NCI-H2227 (cell line): Measurements from ENCODE around the gene PIK3AP1.

Experiments used
- DNase-seq: peaks from one replicate; lab custom pipeline; 2025; ENCODE audit not compliant: unreplicated experiment; lab: John Stamatoyannopoulos, UW

PIK3AP1 gene

DNA sequence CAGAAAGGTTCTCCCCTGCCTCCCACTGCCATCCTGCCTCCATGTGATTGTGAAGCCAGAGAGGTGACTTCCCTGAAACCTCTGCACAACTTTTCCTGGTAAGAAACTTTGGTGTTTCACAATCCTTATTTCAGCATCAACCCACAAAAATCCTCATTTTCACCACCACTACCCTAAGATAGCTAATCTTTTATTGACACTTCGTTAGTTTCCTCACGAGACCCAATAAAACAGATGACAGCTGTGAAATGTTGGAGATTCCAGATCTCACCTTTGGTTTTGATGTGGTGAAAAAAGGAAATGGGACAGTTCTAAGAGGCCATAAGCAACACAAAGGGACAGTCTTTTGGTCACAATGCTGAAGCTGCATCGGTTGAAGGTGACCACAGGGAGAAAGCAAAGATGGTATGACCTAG lies 73.6 kb downstream of the PIK3AP1 start:
- no peak for DNase-seq

DNA sequence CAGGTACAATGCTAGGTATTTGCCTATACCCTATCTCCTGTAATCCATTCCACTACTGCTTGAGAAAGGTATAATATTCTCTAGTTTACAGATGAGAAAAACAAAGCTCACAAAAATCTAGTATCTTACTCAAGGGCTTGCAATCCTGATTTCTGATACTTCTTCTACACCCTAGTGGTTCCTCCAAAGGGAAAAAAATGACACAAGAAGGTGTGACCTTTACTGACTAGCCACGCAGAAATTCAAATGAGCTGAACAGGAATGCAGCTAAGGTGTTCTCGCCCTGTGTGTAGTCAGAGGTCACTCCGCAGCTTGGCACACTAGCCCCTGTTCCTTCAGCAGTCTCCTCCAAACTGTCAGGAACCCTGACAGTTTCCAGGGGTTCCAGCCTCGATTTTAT lies 74.0 kb downstream of the PIK3AP1 start:
- no peak for DNase-seq

DNA sequence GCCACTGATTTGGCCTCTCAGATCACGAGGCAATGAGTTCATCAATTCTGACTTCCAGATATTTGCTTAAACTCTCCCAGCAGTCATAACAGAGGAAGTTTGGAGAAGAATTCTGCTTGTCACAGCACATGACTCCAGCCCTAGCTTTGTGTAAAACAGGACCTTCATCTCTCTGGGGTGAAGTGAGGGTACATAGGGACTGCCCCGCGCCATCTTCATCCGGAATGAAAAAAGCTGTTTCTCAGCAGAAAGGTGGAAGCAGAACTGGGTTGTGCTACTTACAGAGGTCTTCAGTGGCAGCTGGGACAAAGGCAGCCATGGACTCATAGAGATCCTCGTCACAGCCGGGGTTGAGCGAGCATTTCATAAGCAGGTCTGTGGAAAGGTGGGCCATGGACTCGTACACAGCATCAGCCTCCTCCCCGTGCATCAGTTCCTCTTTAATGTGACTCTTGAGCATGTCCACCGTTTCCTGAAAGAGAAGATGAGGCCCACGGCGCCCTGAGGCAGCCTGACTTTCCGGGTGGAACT lies 75.1 kb downstream of the PIK3AP1 start:
- DNase-seq, result no peak

DNA sequence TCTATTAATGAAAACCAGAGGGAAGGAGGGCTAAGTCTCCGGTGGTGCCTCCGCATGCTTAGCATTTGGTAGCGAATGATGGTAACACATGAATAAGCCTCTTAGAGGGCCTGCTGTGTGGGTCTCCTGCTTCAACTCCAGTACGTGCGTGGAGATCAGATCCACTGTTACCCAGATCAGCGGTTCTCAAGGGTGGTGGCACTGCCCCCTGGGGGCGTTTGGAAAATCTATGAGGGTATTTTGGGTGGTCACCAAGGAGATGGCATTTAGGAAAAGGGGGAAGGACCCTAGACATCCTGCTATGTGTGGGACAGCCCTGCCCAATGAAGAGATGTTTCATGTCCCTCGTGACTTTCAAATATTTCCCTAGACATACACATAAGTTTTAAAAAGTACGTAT lies 76.4 kb downstream of the PIK3AP1 start:
- no peak for DNase-seq

DNA sequence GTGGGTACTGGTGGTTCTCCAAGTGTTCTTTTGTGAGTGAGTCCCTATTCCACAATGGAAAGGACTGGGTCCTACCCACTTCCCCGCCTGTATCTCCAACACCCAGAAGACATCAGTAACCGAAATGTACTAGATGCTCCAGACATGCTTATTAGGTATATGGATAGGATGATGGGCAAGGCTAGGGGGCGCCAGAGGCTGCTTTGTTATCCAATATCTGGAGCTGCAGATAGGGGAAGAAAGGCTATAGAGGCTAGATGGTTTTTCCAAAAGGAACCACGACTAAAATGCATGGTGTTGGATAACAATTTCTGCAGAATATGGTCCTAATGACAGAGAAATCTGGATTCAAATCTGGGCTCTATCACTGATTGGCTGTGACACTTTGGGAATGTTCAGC lies 77.3 kb downstream of the PIK3AP1 start:
- DNase-seq, result peak; percentile 9

DNA sequence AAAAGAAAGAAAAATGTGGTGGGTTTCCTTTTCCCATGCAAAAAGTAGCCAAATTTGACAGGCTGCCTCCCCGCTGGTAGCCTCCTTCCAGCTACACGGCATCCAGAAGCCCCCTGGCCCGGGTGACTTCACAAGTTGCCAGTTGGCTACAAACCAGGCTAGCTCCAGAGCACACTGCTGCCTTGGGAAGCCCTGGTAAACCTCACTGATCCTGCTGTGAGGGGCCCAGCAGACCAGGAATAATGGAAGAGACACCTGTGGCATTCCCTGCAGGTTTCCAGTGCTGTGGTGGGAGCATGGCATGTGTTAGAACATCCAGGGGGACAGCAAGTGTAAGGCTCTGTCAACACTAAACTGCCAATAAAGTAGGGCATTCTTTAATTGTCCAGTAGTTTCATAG lies 77.8 kb downstream of the PIK3AP1 start:
- DNase-seq, result no peak

DNA sequence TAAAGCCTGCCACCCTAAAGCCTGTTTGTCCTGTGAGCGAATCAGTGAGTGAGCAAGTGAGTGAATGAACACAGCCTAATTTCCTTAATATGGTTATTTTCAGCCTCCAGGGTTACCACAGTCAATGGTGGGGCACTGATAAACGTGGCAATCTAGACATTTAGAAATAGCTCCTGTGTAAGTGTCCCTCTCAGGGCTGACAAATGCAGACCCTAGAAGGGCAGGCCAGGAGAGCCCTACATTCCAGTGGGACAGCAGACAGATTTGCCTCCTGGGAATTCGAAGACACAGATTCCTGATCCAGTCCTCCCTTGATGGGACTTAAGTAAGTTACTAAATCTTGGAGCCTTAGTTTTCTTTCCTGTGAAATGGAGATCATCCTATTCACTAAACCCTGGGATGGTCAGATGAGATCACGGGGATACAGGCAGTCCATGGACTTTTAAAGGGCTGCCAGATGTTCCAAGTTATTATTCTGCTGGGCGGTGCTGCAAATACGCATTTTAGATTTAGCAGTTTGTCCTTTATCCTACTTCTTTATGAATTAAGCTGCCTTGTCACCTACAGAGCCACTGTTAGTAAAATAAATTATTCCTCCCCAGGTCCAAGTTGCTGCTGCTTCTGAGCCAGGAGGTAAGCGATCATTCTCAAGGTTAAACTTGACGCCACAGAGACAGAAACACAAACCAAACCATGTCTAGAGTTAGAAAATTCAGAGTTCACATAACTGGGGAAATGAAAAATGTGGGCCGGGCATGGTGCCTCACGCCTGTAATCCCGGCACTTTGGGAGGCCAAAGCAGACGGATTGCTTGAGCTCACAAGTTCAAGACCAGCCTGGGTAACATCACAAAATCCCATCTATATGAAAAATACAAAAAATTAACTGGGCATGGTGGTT lies 78.7 kb downstream of the PIK3AP1 start:
- no peak for DNase-seq

DNA sequence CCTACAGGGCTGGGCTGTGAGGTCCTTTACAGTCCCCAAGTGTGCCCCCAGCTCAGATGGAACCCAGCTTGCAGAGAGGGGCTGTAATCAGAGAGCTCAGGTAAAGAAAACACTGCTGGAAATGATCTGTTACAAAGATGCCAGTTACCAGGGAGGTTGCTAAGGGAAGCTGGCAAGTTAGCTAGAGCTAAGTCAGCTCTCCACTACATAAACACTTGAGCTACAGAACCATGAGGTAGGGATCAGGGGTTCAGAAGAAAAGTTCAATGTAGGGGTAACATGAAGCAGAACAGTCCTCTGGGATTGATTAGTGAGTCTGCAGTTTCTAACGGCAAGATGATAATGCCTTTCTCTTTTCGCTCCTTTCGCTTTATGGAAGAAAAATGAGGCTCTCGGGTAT lies 80.4 kb downstream of the PIK3AP1 start:
- DNase-seq, result peak; percentile 11

DNA sequence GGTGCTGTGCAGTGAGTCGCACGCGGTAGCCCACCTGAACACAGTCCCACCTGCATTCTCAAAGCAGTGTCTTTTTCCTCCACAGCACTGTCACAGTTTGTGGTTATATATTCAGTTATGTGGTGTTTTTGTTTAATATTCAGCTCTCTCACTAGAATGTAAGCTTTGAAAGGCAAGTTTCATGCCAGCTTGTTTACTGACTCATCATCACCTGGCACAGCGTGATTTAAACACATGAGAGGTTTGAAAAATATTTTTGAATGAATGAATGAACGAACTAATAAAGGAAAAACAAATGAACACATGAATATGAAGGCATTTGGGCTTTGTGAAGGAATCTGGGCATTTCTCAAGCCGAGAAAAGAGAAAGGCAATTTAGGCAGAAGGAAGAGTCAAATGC lies 81.6 kb downstream of the PIK3AP1 start:
- no peak for DNase-seq

DNA sequence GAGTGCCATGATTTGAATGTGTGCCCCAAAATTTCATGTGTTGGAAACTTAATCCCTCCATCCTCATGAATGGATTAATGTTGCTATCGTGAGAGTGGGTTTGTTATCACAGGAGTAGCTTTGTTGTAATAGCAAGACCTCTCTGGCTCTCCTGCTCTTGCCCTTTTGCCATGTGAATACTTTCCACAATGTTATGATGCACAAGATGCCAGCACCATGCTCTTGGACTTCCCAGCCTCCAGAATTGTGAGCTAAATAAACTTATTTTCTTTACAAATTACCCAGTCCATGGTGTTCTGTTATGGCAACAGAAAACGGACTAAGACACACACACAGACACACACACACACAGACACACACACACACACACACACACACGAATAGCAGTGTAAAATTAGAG lies 82.2 kb downstream of the PIK3AP1 start:
- no peak for DNase-seq

DNA sequence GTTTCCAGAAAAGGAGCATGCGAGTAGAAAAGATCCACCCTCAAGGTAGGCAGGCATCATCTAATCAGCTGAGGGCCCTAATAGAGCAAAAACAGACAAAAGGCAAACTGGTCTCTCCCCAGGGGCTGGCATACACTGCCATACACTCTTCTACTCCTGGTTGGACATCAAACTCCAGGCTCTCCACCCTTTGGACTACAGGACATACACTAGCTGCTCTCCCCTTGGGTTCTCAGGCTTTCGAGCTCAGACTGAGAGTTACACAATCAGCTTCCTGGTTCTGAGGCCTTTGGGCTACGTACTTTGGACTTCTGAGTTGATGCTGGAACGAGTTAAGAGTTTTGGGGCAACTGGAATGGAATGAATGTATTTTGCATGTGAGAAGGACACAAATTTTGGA lies 82.6 kb downstream of the PIK3AP1 start:
- DNase-seq, result no peak

DNA sequence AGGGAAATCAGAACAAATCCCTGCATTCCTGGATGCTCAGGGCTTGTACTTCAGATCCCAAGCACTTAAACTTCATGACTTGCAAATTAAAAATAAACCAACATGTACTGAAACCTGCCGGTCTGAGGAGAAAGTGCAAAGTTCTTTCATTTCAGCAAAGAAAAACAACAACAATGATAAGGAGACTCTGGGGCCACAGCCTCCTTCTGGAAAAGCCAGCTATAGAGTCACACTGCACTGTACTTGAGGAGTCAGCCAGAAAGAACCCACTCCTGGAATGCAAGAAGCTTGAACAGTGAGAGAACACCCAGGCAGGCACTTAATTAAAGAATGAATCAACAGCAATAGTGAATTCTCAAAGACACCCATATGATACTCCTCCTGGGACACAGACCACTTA lies 83.8 kb downstream of the PIK3AP1 start:
- no peak for DNase-seq

DNA sequence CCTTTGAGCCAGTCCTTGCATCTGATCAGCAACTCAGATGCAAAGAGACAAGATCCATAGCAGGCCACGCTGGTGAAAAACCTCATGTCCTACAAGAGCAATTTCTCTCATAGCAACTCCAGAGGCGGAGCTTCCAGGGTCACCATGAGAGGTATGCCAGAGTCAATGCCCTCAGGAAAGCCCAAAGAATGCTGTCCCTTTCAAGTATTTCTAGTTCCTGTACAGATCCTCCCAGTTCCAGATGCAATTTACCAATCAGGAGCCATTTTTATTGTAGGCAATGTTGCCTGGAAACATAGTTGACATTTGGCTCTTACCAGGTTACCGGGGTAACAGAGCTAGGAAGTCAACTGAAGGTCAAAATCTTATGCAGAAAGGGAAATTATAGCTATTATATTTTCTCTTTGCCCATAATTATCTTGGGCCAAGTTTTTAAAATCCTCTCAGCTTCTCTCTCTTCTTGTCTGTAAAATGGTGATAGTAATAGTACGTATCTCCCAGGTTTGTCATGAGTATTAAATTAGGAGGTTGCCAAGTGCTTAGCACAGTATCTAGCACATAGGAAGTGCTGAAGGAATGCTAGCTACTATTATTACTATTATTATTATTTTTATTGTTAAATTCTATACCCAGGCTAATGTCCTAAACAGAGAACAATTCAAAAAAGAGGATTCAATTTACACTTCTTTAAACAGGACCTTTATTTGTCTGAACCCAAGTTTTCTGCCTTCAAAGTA lies 87.2 kb downstream of the PIK3AP1 start:
- DNase-seq, result peak; percentile 80

DNA sequence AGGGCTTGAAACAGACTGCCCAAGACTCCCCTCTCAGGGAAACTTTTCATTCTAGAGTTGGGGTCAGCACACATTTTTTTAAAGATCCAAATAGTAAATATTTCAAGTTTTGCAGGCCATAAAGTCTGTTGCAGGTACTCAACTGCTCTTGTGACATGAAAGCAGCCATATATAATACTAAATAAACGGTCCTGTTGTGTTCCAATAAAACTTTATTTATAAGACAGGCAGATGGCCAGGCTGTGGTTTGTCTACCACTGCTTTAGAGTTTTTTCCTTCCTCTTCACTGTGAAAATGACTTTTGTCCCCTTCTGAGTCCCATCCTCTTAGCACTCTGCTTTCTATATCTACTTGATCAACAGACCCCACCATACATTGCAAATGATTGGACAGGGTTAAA lies 93.0 kb downstream of the PIK3AP1 start:
- no peak for DNase-seq

DNA sequence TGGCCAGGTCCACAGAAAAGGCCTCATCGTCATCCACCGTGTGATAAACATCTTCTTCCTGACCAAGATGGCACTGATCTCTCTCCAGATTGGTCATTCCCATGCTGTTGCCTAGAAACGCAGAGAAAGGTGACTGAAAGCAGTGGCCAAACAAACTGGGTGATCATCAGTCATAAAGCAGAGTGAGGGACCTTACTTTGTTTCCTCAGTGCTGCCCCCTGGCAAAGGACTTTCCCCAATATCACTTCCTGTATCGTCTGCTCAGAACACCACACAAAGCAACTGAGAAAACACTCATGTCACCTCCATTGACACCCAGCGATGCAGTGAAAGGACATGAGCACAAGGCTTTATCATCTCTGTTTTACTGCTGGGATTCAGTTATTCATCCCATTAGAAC lies 93.5 kb downstream of the PIK3AP1 start:
- no peak for DNase-seq

DNA sequence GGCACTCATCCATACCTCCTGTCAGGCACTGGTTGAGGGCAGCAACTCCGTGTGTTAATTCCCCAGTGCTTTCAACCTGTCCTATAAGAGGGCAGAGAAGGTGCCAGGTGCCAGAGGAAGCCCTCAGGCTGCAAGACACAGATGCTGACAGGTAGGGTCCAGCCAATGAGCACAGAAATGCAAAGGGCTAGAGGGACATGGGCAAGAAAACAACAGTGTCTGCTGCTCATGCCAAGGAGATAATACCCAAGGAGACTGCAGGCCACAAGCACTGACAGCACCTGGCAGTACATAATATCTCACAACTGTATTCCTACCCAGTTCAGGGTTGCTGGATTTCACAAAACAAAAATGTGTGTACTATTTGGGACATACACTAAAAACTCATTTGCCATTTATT lies 95.1 kb downstream of the PIK3AP1 start:
- no peak for DNase-seq

DNA sequence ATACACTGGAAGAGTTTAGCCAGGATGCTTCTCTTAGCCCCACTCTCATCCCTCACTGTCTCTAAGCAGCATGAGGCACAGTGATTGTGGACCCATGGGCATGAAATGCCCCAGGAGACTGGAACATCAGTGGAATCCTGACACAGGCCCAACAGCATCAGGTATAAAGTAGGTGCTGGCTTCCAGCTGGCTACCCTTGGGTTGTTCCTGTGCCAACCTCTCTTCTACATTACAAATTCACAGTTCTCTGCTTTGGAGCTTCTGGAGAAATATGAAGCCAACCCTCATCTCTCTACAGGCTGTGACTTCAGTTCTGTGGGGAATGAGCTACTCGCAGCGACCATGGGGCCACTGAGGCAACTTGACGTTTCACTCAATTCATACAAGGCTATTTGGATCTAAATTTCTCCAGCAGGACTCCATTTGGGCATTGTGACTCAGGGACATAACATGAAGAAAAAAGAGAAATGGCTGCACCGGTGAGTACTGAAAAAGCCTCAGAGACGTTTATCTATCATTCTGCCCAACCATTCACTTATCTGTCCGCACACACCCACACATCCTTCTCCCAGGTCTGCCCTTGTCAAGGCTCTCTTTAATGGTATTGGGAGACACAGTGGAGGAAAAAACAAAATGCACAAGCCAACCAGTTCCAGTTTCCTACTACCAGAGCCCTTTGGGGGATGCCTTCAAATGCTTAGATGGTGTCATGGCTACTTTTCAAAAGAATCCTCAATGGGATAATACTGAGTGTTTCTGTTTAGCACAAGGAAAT lies 98.1 kb downstream of the PIK3AP1 start:
- no peak for DNase-seq

DNA sequence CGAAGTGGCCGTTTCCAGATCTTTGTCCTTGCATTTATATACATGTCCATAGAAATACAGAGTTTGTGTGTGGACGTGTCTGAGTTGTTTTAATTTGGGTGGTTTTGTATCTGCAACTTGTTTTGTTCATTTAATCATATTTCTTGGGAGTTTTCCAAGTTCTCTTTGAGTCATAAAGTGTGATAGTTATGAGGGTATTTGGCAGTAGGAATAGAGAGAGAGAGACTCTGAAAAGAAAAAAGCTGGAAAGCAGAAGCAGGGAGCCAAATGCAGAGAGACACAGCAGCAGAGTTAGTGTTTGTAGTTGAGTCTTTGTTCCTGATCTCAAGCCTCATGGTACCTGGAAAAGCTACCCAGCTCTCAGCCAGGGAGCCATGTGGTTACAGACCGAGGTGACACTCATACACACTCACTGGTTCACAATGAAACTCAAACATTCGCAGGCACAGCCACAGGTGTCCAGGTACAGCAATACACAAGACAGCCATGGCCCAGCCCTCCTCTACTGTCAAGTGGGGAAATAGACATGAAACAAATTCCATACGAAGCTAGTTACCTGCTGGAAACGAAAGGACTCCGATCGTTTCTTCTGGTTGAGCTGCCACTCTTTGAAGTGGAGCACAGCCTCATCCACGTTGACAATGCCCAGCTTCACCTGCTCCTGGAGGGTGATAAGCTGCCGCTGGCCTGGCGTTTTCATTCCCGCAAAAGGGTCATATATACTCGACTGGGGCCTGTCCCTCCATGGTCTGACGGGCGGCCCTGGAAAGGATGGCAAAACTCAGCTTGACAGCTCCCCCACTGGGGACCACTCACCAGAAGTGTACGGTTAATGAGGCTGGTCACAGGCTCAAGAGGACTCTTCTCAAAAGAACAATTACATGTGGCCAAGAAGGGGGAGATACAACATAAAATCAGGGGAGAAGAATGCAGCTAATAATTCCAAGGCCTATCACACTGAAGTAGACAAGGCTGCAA lies 100.2 kb downstream of the PIK3AP1 start:
- peak; percentile 6 for DNase-seq

DNA sequence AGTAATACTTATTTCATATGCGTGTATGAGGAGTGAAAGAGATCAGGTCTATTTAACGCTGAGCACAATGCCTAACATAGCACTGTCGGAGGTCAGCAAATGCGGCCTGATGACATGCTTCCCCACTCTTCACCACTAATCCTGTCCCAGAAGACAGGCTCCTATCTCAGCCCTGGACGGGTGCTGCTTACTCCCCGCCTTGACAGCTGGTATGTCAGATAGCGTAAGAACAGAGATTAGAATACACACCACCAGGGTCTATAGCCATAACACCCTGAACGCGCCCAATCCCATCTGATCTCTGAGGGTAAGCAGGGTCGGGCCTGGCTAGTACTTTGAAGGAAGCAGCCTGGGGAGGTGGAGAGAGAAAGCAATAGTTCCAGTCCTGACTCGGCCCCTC lies 101.2 kb downstream of the PIK3AP1 start:
- DNase-seq, result no peak

DNA sequence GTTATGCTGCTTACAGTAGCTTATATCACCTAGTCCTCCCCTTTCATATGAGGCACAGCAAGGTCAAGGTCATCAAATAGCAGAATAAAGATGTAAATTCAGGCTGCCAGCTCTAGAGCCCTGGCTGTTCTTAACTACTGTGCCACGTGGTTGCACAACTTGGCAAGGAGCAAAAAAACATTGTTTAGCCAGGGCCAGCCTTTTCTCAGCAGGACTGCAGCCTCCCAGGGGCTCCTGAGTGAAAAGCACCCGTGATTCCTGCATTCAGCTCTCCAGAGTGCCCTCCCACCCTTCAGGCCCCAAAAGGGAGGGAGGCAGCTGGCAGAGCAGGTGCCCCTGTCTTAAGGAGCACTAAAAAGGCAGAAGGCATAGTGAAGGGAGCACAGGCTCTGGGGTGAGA lies 101.7 kb downstream of the PIK3AP1 start:
- DNase-seq, result peak; percentile 24
